ENCODE measurements around the gene DPYD.

Gene DPYD

DNA sequence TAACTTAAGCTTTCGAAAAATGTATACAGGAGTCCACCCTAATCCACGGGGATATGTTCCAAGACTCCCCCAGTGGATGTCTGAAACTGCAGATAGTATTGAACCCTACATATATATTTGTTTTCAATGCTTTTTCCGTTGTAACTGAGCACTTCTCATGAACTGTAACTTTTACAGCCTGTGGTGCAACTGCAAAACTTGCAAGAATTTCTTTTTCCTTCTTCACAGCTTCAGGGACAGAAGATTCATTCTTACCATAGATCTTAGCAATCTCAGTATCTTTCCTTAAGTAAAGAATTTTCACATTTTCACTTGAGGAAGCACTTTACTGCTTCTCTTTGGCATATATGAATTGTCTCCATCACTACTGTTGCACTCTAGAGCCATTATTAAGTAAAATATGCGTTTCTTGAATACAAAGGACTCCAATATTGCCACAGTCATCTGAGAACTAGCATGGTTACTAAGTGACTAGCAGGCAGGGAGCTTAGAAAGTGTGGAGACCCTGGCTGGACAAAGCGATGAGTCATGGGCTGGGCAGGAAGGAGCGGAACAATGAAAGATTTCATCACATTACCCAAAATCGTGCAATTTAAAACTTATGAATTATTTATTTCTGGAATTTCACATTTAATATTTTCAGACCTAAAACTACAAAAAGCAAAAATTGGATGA lies 14.1 kb downstream of the DPYD start:
- DNase-seq, result no peak

DNA sequence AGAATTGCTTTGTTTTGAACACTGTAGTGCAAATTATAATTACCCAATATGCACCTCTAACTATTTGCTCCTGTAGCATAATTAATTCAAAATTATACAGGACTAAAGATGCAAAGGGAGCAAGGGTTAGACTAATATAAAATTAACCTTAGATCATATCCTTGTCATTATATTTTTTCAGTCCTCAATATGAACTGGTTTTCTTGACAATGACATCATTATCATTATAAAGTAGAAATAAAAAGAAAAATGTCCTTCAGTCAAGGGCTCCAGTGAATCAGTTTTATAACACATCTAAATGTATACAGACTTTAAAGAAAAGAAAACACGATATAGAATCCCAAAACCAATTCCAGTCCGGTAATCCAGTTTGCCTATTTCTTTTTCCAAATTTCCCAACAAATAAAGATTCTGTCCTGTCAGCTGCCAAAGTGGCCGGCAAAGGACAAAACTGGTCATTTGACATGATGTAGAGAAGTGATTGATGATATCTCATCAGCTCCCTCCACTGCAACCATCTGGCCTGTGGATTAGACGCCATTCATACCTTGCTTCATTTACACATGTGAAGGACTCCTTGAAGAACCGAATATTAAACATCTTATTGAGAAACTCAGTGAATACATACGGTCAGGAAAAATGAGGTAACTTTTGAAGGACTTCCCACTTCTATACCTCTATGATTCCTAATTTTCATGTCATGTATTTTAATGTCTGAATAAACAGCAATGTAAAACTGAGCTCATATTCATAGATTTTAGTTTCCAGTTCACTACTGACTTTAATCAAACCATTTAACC lies 15.5 kb downstream of the DPYD start:
- DNase-seq, result no peak

DNA sequence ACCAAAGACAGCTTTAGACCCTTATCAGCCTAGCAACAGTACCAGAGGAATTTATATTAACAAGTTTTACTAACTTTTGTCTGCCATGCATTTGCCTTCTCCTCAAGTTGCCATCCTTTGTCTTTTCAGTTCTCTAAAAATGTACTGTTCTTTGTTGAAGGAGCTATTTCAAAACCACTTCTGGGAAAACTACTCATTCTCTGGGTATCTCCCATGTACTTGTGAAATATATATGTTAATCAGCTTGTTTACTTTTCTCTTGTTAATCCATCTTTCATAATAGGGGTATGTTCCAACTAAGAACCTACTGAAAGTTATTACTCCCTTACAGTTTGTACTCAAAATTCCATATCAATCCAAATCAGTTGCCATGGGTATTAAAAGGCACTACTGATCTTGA lies 16.3 kb downstream of the DPYD start:
- DNase-seq, result no peak

DNA sequence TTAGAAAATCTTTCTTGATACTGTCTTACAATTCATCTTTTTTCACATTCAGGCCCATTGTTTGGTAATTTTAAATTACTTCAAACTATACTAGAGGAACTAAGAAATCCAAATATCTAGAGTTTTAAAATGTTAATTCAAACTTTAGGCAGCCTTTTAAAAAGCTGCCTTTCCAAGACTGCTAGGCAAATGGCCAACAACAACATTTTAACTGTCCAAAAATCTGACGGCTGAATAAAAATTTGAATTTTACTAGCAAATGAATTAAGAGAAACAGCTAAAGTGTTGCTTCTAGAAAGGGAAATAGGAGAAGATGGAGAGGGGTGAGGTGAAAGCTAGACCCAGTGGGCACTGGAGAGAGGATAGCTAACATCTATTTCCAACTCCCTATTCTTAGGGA lies 17.2 kb downstream of the DPYD start:
- no peak for DNase-seq

DNA sequence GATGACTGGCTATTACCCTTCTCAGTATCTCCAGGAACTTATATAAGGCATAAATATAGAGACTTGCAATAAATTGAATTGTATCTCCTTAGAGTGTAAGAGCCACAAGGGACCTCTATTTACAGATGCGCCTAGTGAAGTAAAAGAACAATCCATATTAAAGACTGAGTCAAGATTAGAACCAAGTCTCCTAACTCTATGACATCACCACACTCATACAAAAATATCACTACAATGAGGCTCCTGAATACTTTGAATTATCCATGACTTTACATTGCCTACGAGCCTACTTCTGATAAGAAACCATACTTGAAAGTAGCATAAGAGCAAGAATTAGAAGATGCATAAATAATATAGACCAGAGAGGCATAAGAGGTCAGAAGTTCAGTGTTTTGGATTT lies 18.8 kb downstream of the DPYD start:
- no peak for DNase-seq

DNA sequence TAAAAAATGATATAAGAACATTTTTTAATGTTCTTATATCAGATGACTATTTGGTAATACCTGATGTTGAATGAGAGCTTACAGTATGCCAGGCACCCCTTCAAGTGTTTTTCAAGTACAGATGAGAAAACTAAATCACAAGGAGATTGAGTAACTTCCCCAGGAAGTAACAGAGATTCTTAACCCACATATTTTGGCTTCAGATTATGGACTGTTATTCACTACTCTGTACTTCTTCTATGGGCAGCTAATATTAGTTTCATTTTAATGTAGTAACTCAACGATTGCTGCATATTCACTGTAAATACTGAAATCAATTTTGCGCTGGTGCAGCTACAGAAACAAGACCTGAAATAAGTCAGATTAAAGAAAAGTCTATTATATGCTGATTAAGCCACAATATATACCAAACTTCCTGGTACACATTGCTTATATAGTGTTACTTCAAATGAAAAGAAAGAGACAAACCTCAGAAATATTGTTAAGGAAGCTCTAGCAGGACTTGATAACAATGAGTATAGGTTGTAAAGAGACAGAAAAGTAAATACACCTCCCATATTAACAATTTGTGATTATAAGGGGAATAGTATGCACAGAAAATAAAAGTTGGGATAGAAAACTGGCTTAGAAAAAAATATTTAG lies 19.7 kb downstream of the DPYD start:
- no peak for DNase-seq

DNA sequence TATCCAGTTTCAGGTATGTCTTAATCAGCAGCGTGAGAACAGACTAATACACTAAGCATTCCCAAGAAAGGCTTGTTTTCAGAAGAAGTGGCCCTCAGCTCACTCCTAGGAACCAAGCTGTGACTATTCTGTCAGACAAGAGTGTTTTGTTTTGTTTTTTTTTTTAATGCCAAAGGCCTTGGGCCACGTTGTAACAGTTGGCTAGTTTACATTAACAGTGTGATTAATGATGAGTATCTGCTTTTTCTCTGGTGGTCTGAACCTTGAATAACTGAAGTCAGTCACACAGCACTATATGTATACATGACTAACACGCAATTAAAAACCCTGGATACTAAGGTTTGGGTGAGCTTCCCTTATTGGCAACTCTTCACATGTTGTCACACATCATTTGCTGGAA lies 21.9 kb downstream of the DPYD start:
- no peak for DNase-seq

DNA sequence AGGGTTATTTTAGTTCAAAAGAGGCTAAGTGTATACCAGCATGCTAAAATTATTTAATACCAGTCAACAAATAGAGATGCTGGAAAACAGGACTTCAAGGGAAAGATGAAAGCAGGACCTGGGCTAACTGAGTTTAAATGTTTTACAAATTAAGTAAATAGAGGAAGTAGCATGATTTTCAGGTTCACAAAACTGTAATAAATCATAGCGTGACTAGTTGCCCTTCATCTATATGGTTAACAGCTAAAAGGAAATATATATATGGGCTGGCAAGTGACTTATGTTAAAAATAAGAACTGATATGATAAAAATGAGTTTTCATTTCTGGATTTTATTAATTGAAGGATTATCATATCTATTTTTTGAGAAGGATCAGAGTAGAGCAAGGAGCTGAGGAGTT lies 25.6 kb downstream of the DPYD start:
- no peak for DNase-seq

DNA sequence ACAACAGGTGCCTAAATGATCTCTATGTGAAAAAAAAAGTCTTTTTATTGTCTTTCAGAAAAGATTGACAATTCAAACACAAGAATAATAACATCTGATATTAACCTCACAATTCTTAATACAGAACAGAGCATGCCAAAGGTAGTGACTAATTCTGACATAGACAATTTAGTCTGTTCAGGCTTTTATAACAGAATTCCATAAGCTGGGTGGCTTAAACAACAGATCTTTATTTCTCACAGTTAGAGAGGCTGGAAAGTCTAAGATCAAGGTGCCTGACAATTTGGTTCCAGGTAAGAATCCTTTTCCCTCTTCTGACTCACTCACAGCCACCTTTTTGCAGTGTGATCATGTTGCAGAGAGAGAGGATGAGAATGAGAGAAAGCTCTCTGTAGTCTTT lies 27.0 kb downstream of the DPYD start:
- no peak for DNase-seq

DNA sequence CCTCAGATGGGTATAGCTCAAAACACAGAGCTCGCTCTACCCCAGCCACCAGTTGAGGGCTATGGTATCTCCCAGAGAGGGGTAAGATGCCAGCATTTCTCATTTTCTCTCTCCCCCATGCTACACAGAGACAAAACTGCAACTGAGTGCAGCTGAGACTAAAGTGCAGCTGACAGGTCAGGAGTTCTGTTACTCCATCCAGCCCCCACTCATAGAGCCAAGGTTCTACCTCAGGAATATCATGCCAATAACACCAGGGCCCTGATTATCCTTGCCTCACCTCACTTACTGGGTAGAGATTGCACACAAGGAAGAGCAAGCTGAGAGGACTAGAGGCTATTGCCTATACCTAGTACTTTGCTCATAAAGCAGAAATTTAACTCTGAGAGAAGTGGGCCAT lies 34.6 kb downstream of the DPYD start:
- DNase-seq, result no peak

DNA sequence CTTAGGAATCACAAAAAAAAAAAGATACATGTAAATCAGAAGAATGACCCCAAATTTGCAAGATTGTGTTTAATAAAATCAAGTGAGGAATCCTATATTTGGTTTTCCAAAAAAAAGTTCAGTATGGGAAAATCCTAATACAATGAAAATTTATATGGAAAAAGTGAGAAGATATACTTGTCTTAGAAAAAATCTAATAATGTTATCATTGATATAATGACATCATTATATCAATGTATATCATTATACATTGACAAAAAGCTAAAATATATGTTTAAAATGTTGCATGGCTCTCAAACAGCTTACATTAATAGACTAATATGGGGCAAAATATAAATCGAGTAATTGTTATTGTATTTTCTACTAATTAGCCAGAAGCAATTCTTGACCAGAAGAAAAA lies 37.0 kb downstream of the DPYD start:
- DNase-seq, result no peak

DNA sequence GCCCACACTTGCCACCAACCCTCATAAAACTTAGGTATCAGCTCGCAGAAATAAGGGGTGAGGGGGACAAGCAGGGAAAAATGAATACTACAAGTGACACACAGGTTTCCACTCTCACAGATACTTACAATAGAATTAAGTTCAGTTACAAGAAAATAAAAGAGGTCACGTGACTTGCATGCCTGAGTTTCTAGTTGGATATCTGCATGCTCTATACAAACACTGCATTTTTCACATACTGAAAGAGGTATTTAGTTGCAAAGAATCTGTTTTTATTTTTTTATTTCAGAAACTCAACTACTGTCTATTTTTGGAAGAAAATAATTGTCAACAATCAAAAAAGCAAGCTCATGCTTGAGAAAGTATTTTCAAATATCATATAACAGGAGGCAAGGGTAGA lies 43.5 kb downstream of the DPYD start:
- no peak for DNase-seq

DNA sequence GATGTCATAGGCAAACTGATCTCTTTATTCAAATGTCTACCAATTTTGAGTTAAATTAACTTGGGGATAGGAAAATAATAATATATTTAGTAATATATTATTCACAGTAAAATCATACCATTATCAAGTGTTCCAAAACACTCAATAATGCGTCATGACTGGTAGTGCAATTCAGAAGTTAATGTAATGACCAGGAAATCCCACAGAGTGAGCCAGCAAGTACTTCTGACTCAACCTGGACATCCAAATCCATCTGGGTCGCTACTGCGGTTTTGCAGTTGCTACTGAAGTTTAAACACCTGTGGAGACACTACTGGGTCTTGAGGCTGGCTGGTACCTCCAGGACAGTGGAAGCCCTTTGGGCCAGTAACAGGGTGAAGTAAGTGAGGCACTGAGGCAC lies 44.8 kb downstream of the DPYD start:
- no peak for DNase-seq

DNA sequence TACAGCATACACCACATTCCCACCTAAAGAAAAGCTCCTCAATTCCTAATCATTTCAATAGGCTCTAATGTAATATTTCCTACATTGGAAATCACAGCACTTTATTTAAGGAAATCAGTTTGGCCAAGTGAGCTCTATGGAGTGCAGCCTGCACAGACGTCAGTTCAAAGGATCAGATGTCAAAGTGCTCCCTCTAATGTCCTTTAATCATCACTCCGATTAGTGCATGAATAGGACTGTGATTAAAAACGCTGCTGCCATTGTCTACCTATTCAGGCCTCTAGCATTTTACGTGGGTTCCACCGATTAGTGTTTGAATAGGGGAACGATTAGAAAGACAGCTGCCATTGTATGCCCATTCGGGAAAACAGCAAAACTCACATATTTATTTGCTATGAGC lies 50.2 kb downstream of the DPYD start:
- DNase-seq, result no peak

DNA sequence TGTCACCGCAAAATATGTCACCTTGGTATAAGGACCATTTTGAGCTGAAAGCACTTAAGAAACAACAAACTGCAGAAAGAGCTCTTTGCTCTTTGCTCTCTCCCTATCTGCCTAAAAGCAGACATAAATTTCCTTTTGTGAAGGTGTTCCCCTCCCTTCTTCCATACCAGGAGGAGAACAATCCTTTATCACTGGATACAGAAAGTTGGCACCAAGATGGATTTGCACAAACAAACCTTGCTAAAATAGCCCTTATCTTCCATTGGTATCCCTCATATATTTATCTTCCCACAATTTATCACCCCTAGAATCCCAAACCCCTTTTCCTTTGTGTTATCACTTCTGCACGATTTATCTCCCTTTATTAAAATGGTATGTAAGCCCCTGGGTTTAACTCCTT lies 51.4 kb downstream of the DPYD start:
- DNase-seq, result no peak

DNA sequence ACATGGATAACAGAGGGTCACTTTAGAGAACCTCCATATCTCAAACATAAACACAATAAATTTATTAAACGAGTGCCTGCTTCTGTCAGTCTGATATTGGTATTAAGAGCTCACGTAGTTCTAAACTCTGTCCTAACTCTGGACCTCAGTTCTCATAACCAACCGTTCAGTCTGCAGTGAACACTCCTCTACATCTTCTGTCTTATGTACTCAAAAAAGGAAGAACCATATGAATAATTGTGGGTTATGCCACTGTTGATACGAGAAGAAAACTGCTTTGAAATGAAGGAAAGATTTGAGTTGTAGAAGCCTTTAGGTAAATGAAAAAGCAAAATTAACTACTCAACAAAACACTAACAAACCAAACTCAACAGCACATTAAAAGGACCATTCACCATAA lies 53.7 kb downstream of the DPYD start:
- no peak for DNase-seq

DNA sequence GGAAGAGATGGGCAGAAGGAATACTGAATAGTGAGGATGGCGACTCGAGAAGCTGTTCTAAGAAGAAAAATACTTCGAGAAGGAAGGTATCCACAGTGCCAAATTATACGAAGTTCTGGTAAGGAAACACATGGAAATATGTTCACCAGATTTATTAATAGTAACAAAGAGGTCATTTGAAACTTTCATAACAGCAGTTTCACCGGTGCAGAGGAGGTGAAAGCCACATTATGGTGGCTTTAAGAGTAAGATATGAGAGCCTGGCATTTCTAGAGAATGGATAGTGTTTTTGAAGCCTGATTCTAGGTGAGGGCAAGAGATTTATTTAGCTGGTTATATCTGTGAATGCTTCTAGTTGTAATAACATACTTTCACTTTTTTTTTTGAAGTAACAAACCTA lies 56.2 kb downstream of the DPYD start:
- DNase-seq, result no peak

DNA sequence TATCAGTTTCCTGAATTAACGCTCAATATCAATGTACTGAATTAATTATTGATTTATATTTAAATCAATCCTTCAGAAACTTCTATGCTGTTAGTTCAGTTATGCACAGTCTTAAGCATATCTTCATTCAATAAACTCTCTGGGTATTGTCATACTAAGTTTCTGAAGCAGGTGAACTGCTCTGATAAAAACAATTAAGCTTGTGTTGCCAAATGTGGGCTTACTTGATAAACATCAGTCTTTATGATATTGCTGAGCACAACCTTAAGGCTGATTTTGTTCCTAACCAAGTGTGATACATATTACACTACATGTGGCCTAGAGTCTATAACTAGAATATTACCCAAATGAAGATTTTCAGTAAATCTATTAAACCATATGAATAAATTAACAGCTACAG lies 67.6 kb downstream of the DPYD start:
- DNase-seq, result no peak

DNA sequence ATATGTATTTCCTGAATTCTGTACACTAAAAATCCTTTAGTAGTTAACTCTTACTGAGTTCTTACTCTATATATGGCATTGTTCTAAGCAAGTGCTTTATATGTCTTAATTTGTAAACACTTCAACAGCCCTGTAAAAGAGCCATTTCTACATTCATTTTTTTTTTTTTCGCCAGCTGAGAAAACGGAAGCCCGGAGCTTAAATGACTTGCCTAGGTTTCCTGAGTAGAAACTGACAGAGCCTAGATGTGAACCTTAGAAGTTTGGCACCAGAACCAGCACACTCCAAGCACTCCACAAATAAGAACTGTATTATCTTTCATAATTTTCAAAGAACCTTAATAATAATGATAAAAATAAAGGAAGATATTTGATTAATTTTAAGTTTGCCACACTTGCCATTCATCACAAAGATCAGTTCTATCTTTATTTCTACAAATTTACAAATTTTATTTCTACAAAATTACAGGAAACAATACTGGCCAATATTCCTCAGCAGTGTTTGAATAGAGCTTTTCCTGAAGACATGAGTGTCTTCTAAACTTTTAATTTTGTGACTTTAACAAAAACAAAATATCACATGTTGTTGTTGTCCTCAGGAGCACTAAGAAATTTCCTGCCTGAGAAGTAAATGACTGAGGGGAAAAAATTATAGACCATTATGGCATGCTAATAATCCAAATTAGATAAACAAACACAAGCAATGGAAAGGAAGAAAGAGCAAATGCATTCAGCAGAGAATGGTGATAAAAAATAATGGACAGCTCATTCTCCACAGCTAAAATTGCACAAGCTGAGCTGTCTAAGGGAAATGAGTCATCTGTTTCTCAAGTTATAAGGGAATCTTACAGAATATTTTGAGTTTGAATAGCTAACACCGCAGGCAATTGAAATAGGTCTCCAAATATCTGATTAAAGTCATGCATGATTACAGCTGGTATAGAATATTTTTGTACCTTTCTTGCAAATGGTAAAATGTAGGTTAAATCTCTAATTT lies 71.2 kb downstream of the DPYD start:
- no peak for DNase-seq

DNA sequence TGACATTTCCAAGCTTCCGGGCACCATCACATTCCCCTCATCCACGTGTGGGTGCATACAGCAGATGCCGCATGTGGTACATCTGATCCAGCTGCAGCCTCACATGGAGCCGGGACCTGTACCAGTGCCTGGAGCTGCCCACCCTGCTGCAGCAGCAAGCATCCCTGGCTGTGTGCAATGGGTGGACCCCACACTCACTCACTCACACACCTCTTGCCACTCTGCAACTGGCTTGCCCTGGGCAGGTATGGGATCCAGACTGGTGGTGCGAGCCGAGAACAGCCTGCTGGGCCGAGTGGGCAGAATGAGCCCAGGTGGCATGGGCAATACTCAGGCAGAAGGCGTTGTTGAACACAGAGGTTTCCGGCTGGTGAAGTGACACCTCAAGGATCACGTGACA lies 75.0 kb downstream of the DPYD start:
- no peak for DNase-seq

DNA sequence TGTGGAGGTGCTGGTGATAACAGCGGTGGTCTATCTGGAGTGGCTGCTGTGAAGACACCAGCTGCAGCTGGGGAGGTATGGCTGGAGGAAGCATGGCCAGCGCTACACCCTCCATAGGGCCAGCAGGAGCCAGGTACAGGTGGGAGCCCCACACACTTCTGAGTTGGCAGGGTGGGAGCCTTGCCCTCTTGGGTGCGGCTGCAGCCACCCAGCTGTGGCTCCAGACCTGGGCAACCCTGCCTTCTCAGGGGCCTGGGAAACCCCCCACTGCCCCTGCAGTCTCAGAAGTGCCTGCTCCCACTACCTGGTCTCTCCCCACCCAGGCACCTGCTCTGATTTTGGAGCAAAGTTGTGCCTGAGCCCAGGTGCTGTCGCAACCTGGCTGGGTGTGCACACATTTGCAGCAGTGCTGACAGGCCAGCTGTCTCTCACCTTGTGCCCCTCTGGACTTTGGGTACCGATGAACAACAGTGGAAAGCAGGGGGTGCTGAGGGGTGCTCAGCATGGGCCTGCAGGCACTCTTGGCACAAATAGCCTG lies 76.2 kb downstream of the DPYD start:
- DNase-seq, result no peak

DNA sequence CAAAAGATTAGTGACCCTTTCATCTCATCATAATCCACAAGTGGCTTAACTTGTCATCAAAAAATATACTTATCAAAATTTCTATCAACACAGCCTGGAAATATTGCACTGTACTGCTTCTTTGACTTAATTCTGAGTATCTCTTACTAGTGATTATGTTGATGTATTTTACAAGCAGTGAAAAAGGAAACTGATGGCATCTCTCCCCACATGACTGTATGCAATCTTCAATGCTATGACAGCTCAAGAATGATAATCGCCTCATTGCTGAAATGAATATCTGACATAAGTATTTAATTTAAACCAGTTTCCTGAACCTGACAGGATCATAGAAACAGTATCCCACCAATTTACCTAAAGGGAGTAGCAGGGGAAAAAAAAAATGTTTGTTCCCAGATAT lies 79.5 kb downstream of the DPYD start:
- DNase-seq, result no peak

DNA sequence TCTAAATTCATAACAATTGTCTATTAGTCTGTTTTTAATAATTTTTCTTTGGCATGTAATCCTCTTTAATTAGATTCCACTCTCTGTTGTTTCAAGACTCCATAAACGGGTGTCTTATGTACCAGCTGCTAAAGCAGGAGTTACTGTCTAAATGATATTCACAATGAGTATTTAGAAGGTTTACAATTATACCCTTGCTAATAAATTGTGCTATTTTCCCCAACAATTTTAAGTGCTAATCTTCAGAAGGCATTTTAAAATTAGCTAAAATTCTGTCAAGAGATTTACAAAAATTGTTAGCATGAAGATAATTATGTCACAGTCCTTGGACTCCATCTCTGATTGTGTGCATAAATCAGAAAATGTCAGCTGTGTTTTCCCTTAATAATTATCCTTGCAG lies 83.7 kb downstream of the DPYD start:
- DNase-seq, result no peak

Data from stimulated activated CD4-positive, alpha-beta T cell treated with anti-CD3 and anti-CD28 coated beads, Interleukin-4, amount 100 ng/mL, for 24 hours (primary cell).